GM12801 (cell line): ENCODE data around the gene NEU3.

ENCODE experiments used
- TF ChIP-seq, protein P1 (sequence below): IDR thresholded peaks from one replicate; pipeline ENCODE4 v1.5.1; 2011; ENCODE audit warnings: control low read depth; ENCODE audit not compliant: insufficient read length; ENCODE audit errors: extremely low read depth

NEU3 gene

GRCh38 chr11:75025561-75025960 lies 36.8 kb downstream of the NEU3 start:
- TF ChIP-seq, protein P1, sequence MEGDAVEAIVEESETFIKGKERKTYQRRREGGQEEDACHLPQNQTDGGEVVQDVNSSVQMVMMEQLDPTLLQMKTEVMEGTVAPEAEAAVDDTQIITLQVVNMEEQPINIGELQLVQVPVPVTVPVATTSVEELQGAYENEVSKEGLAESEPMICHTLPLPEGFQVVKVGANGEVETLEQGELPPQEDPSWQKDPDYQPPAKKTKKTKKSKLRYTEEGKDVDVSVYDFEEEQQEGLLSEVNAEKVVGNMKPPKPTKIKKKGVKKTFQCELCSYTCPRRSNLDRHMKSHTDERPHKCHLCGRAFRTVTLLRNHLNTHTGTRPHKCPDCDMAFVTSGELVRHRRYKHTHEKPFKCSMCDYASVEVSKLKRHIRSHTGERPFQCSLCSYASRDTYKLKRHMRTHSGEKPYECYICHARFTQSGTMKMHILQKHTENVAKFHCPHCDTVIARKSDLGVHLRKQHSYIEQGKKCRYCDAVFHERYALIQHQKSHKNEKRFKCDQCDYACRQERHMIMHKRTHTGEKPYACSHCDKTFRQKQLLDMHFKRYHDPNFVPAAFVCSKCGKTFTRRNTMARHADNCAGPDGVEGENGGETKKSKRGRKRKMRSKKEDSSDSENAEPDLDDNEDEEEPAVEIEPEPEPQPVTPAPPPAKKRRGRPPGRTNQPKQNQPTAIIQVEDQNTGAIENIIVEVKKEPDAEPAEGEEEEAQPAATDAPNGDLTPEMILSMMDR: no peak

- TF ChIP-seq, protein P1: no peak
These were observed 39.6 kb downstream of the NEU3 start for GRCh38 chr11:75028321-75028720.

- TF ChIP-seq, protein P1: no peak
These were observed 40.0 kb downstream of the NEU3 start for GRCh38 chr11:75028724-75029123.

DNA sequence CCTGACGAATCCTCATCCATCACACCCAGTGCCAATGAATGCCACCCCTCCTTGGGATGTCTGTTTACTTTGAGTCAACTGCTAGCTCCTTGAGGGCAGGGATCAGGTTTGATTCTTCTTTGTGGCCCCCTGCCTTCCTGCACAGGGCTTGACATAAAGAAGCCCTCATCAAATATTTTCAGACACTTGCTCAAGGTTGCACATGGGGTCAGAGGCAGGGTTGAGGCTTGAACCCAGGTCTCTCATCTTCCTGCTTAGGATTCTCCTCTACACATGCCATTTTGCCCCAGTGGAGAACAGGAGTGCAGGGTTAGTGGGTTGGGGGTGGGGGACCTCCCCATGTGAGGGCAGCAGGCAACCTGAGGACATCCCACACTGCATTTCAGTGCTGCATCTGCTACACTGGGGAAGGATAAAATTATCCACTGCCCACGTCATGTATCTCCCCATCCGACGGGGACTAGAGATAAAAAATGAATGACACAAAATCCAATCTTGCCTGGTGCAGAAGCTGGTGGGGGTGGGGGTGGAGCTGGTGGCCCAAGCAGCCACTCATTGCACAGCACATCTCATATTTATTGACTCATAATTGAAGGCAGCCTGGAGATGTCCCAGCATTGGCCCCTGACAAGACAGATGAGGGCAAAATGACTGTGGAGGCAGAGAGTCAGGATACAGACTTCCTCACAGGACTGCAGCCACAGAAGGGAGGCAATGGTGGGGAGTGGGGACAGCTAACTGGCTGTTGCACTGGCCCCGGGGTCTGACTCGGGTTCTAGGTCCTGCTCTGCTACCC lies 41.3 kb downstream of the NEU3 start:
- TF ChIP-seq, protein P1: no peak

DNA sequence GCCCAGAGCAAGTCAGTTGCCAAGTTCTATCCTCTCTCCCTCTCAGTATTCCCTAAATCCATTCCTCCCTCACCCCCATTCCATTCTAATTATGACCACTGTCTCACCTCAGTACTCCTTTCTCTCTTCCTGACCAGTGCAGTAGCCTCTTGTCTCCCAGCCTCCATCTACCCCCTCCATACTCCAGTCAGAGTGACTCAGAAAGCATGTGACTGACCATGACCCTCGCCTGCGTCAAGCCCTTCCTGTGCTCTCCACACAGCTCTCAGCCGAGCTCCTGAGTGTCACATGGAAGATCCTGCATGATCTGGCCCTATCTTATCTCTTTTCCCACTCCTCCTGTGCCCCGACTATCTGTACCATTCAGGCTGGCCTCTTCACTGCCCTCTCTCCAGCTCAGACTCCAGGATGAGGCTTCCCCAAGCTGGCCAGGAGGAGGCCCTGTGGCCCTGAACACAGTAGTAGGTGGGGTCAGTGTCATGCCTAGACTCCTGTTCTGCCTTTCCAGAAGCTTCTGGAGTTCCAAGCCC lies 42.6 kb downstream of the NEU3 start:
- TF ChIP-seq, protein P1: no peak

DNA sequence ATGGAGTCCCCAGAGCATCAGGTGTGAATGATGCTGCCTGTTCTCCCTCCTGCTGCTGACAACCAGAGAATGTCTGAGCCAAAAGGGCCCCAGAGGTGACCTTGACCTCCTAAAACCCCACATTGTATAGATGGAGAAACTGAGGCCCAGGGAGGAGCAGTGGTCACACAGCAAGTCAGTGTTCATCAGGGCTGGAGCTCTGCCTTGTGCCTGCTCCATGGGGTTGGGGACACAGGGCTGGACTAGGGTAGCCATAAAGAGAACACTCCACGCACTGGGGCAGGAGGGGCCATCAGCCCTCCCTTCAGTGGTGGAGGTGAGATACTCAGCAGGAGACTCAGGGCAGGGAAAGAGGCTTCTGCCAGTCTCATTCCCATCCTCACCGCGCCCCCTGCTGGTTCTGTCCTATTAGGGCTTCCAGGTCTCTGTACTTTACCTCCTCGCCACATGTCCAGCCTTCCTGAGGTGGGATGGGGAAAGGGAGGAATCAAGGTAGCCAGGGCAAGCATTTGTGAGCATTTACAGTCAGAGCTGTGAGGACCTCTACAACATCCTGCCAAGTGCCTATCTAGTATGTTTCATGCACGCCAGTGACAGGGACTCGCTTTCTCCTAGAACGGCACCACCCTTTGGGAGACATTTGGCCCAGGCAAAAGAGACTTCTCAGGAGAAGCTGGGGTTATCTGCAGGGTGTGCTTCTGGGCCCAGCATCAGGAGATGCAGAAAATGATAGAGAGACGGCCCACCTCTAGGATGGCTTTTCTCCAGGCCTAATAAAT lies 43.2 kb downstream of the NEU3 start:
- TF ChIP-seq, protein P1: no peak

- TF ChIP-seq, protein P1: no peak
These were observed 43.8 kb downstream of the NEU3 start for GRCh38 chr11:75032550-75032935.
